Heart right ventricle (tissue), 16 donors: ENCODE data around the gene LRRC25. TPM values are rescaled to one million over a fixed set of nuclear protein-coding genes. Genes with fewer than 3 reads are reported as not detected.

Experiments used
- ATAC-seq, 8 donors: fragments of 200-7000 bp; cut with Tn5 transposase; one replicate each; pipeline ENCODE4 v1.9.1; 2020; ENCODE audit warnings: mild to moderate bottlenecking in 8 of 8, moderate library complexity in 8 of 8, moderate number of reproducible peaks in 1 of 8
- DNase-seq, 2 donors: peaks; one replicate each; pipeline ENCODE4 v3.0.0-alpha.2; 2020
- H3K27ac ChIP-seq, 10 donors: fragments of 200-600 bp; sonication (generic) in 2 of 10; one replicate each; pipeline versions ENCODE4 v1.5.0 to v1.8.0; 2020 to 2022; ENCODE audit warnings: mild to moderate bottlenecking in 3 of 10
- H3K27me3 ChIP-seq, 7 donors: fragments of 200-600 bp; one replicate each; pipeline ENCODE4 v1.8.0; 2021 to 2022; ENCODE audit warnings: mild to moderate bottlenecking in 2 of 7
- H3K36me3 ChIP-seq, 9 donors: fragments of 200-600 bp; sonication (generic) in 1 of 9; one replicate each; pipeline versions ENCODE4 v1.5.0 to v1.8.0; 2020 to 2022; ENCODE audit warnings: mild to moderate bottlenecking in 2 of 9
- H3K4me1 ChIP-seq, 9 donors: fragments of 200-600 bp; sonication (generic) in 1 of 9; one replicate each; pipeline versions ENCODE4 v1.5.0 to v1.8.0; 2020 to 2022; ENCODE audit warnings: mild to moderate bottlenecking in 4 of 9
- H3K4me3 ChIP-seq, 10 donors: fragments of 200-600 bp; sonication (generic) in 2 of 10; one replicate each; pipeline versions ENCODE4 v1.5.0 to v1.8.0; 2020 to 2022; ENCODE audit warnings: mild to moderate bottlenecking in 7 of 10, moderate library complexity in 2 of 10
- H3K9me3 ChIP-seq, 11 donors: fragments of 200-600 bp in 10 of 11; sonication (generic) in 2 of 11; one replicate each; pipeline versions ENCODE4 v1.5.0 to v1.8.0; 2013 to 2022; ENCODE audit warnings: mild to moderate bottlenecking in 2 of 11, control low read depth in 1 of 11, moderate library complexity in 1 of 11
- CTCF ChIP-seq, 9 donors: fragments of 200-600 bp; sonication (generic) in 2 of 9; IDR thresholded peaks; one replicate each; pipeline versions ENCODE4 v1.5.0 to v1.8.0; 2021 to 2022; ENCODE audit warnings: antibody characterized with exemption in 9 of 9, mild to moderate bottlenecking in 5 of 9, moderate library complexity in 1 of 9
- WGBS, 2 donors: extraction: QIAGEN DNeasy Blood & Tissue Kit; methylation state at CpG; one replicate each; pipeline ENCODE4 v1.1.7; 2013; ENCODE audit warnings: inconsistent platforms in 1 of 2; 5-methylcytosine and 5-hydroxymethylcytosine counted together
- intact Hi-C, 10 donors: fragments of 100-400 bp; cut with DNase I; formaldehyde crosslinking; loops; one replicate each; pipeline versions ENCODE4 v1.11.1 to v1.14.2; 2022
- polyA plus RNA-seq, 2 donors: library from polyadenylated mRNA; stranded (reverse); fragments of 200-250 nt; gene quantifications; one replicate each; pipeline ENCODE4 v1.2.3, GENCODE V29; 2013
- total RNA-seq, 10 donors: library from RNA; stranded (reverse); fragmentation: NEBNext Ultra II Directional in 3 of 10; extraction: Animal tissue kit (Norgen Biotek cat#: 25700) in 3 of 10; gene quantifications; one replicate each; pipeline versions ENCODE4 v1.2.1 to v1.2.4, GENCODE V29; 2021 to 2023
- donor health status: Arrhythmogenic right ventricular cardiomyopathy.
- donor health status: ischemic (EF 13 %, LVEDD 7.1; RV severe dilation, severe dysfunction).
- donor health status: healthy with polysubstance abuse.
- donor health status: DM: no; HTN: yes; CAD: no.
- donor health status: DM: no; HTN: no; CAD: no.
- donor health status: ischemic (EF 25% LVEDD 6.9; RV normal size, moderate dysfunction).
- donor health status: ischemic (EF 25% LVEDD 5.7; RV mildly dilated, moderate dysfunction).
- donor health status: healthy.
- donor health status: DM: yes; HTN: yes; CAD: no.
- donor health status: Ischemic cardiomyopathy.
- donor health status: ischemic (EF 35%, LVEDD 5.7; RV mildly dilated, moderate dysfunction).
- donor health status: nonischemic (EF 11% LVEDD 7.7; RV severe dilation, severe dysfunction).
- donor health status: DM: yes; HTN: yes; CAD: no.
- donor health status: PGD.
- donor health status: ischemic (EF 29% LVEDD 5.4; RV normal size, mild dysfunction).
- donor health status: nonischemic (EF 23%, LVEDD 6.1; RV moderate dilation, normal function).

The LRRC25 gene
- total and polyA plus RNA-seq, 12 donors = 0.57 to 13.3 (median 1.8) TPM

- Histone ChIP-seq H3K4me1 (peaks cover 0 to 4% (median 0%) of the 10 kb centered on the region in 9 donors), H3K4me3 (no peak overlapping the region), H3K27ac (no peak overlapping the region), H3K27me3 (no peaks in the 10 kb centered on the region), H3K36me3 (peaks cover 0 to 77% (median 47%) of the 10 kb centered on the region in 9 donors), H3K9me3 (no peaks in the 10 kb centered on the region)
- intact Hi-C loops = loop anchor here in 3 of 10 donors (10.0 kb wide), 3 partner anchors 119 to 409 kb away; no protein-coding TSS in a partner anchor
- DNase-seq (no peak), ATAC-seq (no peak)
- WGBS, 2 donors = 78 to 79% methylated on average over 15 of the region's 15 CpGs
- no peak for TF ChIP-seq CTCF (IDR thresholded peaks at IDR 0.05)
These were observed 48.0 kb upstream of the LRRC25 start for GRCh38 chr19:18445262-18445948.

GRCh38 chr19:18444513-18444912 lies 47.1 kb upstream of the LRRC25 start:
- Histone ChIP-seq H3K27me3 (no peaks in the 10 kb centered on the region), H3K4me1 (peaks cover 0 to 4% (median 0%) of the 10 kb centered on the region in 9 donors), H3K4me3 (no peak overlapping the region), H3K27ac (no peak overlapping the region), H3K36me3 (peaks cover 0 to 69% (median 39%) of the 10 kb centered on the region in 9 donors), H3K9me3 (no peaks in the 10 kb centered on the region)
- WGBS, 2 donors = 89 to 92% methylated on average over 19 of the region's 19 CpGs
- no peak for TF ChIP-seq CTCF (IDR thresholded peaks at IDR 0.05)
- intact Hi-C loops = loop anchor here in 3 of 10 donors (10.0 kb wide), 3 partner anchors 120 to 410 kb away; no protein-coding TSS in a partner anchor
- ATAC-seq = no peak
- DNase-seq = no peak

GRCh38 chr19:18443831-18444230 lies 46.4 kb upstream of the LRRC25 start:
- peaks cover 0 to 62% (median 38%) of the 10 kb centered on the region in 9 donors for H3K36me3 ChIP-seq
- H3K4me3 ChIP-seq = no peak overlapping the region
- DNase-seq = no peak
- no peak for ATAC-seq
- no peak overlapping the region for H3K27ac ChIP-seq
- no peak for TF ChIP-seq CTCF (IDR thresholded peaks at IDR 0.05)
- no peaks in the 10 kb centered on the region for H3K9me3 ChIP-seq
- peaks cover under 1 to 10% (median 3%) of the 10 kb centered on the region in 9 donors for H3K4me1 ChIP-seq
- WGBS, 2 donors = 89 to 94% methylated on average over 11 of the region's 11 CpGs
- peaks cover 0 to under 1% (median 0%) of the 10 kb centered on the region in 7 donors for H3K27me3 ChIP-seq
- intact Hi-C loops = loop anchor here in 3 of 10 donors (10.0 kb wide), 3 partner anchors 121 to 411 kb away; no protein-coding TSS in a partner anchor

- Histone ChIP-seq H3K27me3 (peaks cover 0 to 5% (median 0%) of the 10 kb centered on the region in 7 donors), H3K36me3 (peaks cover 0 to 57% (median 33%) of the 10 kb centered on the region in 9 donors), H3K27ac (no peak overlapping the region), H3K4me1 (peaks cover 5 to 14% (median 7%) of the 10 kb centered on the region in 9 donors), H3K9me3 (no peaks in the 10 kb centered on the region), H3K4me3 (no peak overlapping the region)
- 94 to 96% methylated on average over 6 of the region's 6 CpGs for WGBS, 2 donors
- TF ChIP-seq CTCF (IDR thresholded peaks at IDR 0.05) = no peak
- intact Hi-C loops = loop anchor here in 3 of 10 donors (10.0 kb wide), 3 partner anchors 121 to 411 kb away; no protein-coding TSS in a partner anchor
- DNase-seq (no peak), ATAC-seq (no peak)
These were observed 46.0 kb upstream of the LRRC25 start for GRCh38 chr19:18443406-18443805.
